IMR-90 (cell line): ENCODE data around the gene ITGB2. TPM values are rescaled to one million over a fixed set of nuclear protein-coding genes. Genes with fewer than 3 reads are reported as not detected.
A peak's percentile ranks its signal among the peaks of the same experiment; 100 is the strongest.

Source experiments
- ATAC-seq: fragments of 200-7000 bp; cut with Tn5 transposase; 2 replicates; pipeline ENCODE4 v1.9.1; 2020; ENCODE audit warnings: low read depth, mild to moderate bottlenecking, moderate library complexity
- BruUV-seq: library from RNA; stranded (reverse); fragments of 400-500 nt; replicated peaks from 2 replicates; lab custom pipeline; 2021; lab: Mats Ljungman, UMichigan
- CTCF ChIA-PET: fragments of 300-600 bp; formaldehyde crosslinking; extraction: SDS; loops from one replicate; lab custom pipeline; 2021; ENCODE audit warnings: antibody characterized with exemption; lab: Yijun Ruan, JAX
- POLR2A ChIA-PET: fragments of 300-600 bp; sonication (Branson Sonifier 250); formaldehyde crosslinking; loops from one replicate; lab custom pipeline; 2022; ENCODE audit warnings: antibody characterized with exemption; ENCODE audit not compliant: unreplicated experiment; lab: Charles Lee
- DNase-seq: peaks from one replicate; pipeline ENCODE4 v3.0.0; 2013
- H2AFZ ChIP-seq: replicated peaks from 2 replicates; pipeline ENCODE3; 2013; ENCODE audit warnings: low read length, mild to moderate bottlenecking; ENCODE audit not compliant: poor library complexity
- H2AK5ac ChIP-seq: 2 replicates; pipeline ENCODE4 v1.6.1; 2013; ENCODE audit warnings: low read depth, low read length, inconsistent platforms
- H2AK9ac ChIP-seq: replicated peaks from 2 replicates; pipeline ENCODE3; 2013; ENCODE audit warnings: mild to moderate bottlenecking, low read depth, low read length, moderate library complexity; ENCODE audit not compliant: poor library complexity
- H2BK120ac ChIP-seq: 2 replicates; pipeline ENCODE4 v1.6.1; 2013; ENCODE audit warnings: low read depth, low read length, inconsistent platforms
- H2BK15ac ChIP-seq: 3 replicates; pipeline ENCODE4 v1.6.1; 2013; ENCODE audit warnings: low read depth, low read length, inconsistent platforms
- H2BK20ac ChIP-seq: 2 replicates; pipeline ENCODE4 v1.6.1; 2013; ENCODE audit warnings: low read depth, mild to moderate bottlenecking, inconsistent platforms, low read length, moderate library complexity
- H2BK5ac ChIP-seq: 2 replicates; pipeline ENCODE4 v1.6.1; 2013; ENCODE audit warnings: mild to moderate bottlenecking, low read depth, low read length, inconsistent platforms; ENCODE audit not compliant: poor library complexity, severe bottlenecking
- H3K14ac ChIP-seq: replicated peaks from 2 replicates; pipeline ENCODE4 v1.6.1; 2013; ENCODE audit warnings: low read depth, low read length, inconsistent platforms
- H3K18ac ChIP-seq: 2 replicates; pipeline ENCODE4 v1.6.1; 2013; ENCODE audit warnings: low read depth, low read length, control low read depth
- H3K23ac ChIP-seq: 2 replicates; pipeline ENCODE4 v1.6.1; 2013; ENCODE audit warnings: low read depth, low read length, inconsistent platforms
- H3K27ac ChIP-seq: 2 replicates; pipeline ENCODE4 v1.5.1; 2013; ENCODE audit warnings: mild to moderate bottlenecking, control low read depth, low read length; ENCODE audit not compliant: insufficient read depth
- H3K27me3 ChIP-seq: 2 replicates; pipeline ENCODE4 v1.6.1; 2013; ENCODE audit warnings: low read length; ENCODE audit not compliant: control insufficient read depth, insufficient read depth
- H3K36me3 ChIP-seq: 2 replicates; pipeline ENCODE4 v1.6.1; 2013; ENCODE audit warnings: low read length, mixed read lengths; ENCODE audit not compliant: control insufficient read depth, insufficient read depth
- H3K4ac ChIP-seq: 2 replicates; pipeline ENCODE4 v1.6.1; 2013; ENCODE audit warnings: low read depth, low read length, inconsistent platforms
- H3K4me1 ChIP-seq: 2 replicates; pipeline ENCODE4 v1.6.1; 2013; ENCODE audit warnings: low read length, mixed read lengths; ENCODE audit not compliant: control insufficient read depth, insufficient read depth
- H3K4me2 ChIP-seq: 2 replicates; pipeline ENCODE4 v1.6.1; 2013; ENCODE audit warnings: low read depth, mild to moderate bottlenecking, control low read depth, low read length, moderate library complexity
- H3K4me3 ChIP-seq: 2 replicates; pipeline ENCODE4 v1.5.1; 2013; ENCODE audit warnings: low read depth, mild to moderate bottlenecking, control low read depth, low read length, moderate library complexity; ENCODE audit not compliant: insufficient read depth
- H3K56ac ChIP-seq: 2 replicates; pipeline ENCODE4 v1.6.1; 2013; ENCODE audit warnings: low read length, inconsistent platforms; ENCODE audit not compliant: insufficient read depth; ENCODE audit errors: extremely low read depth
- H3K79me1 ChIP-seq, 2 experiments: 2 replicates each; pipeline ENCODE4 v1.6.1; 2013; ENCODE audit warnings: low read length in 2 of 2, inconsistent platforms in 1 of 2, low read depth in 1 of 2
- H3K9ac ChIP-seq: 2 replicates; pipeline ENCODE4 v1.6.1; 2013; ENCODE audit warnings: low read depth, low read length, control low read depth
- H3K9me1 ChIP-seq: 2 replicates; pipeline ENCODE4 v1.6.1; 2013; ENCODE audit warnings: low read length, inconsistent platforms; ENCODE audit not compliant: insufficient read depth
- H3K9me3 ChIP-seq: 2 replicates; pipeline ENCODE4 v1.6.1; 2013; ENCODE audit warnings: low read length; ENCODE audit not compliant: control insufficient read depth, insufficient read depth
- H4K20me1 ChIP-seq: 2 replicates; pipeline ENCODE4 v1.6.1; 2013; ENCODE audit warnings: low read length, inconsistent platforms; ENCODE audit not compliant: insufficient read depth
- H4K5ac ChIP-seq: 2 replicates; pipeline ENCODE4 v1.6.1; 2013; ENCODE audit warnings: mild to moderate bottlenecking, low read depth, low read length, control low read depth
- H4K8ac ChIP-seq, 2 experiments: 2 replicates each; pipeline ENCODE4 v1.6.1; 2013; ENCODE audit warnings: low read depth in 2 of 2, low read length in 2 of 2, control low read depth in 1 of 2, inconsistent platforms in 1 of 2
- H4K91ac ChIP-seq: 2 replicates; pipeline ENCODE4 v1.6.1; 2013; ENCODE audit warnings: low read depth, low read length, inconsistent platforms; ENCODE audit not compliant: insufficient read depth
- CEBPB ChIP-seq: IDR thresholded peaks from 2 replicates; pipeline ENCODE4 v1.6.1; 2012; ENCODE audit warnings: low read depth, low read length, improper control_type of control experiment
- MAFK ChIP-seq: IDR thresholded peaks from 2 replicates; pipeline ENCODE4 v1.6.1; 2012; ENCODE audit warnings: low read depth, low read length, improper control_type of control experiment
- MAZ ChIP-seq: IDR thresholded peaks from 2 replicates; pipeline ENCODE4 v1.6.1; 2012; ENCODE audit warnings: low read depth, mild to moderate bottlenecking, low read length, improper control_type of control experiment, moderate library complexity, borderline replicate concordance
- NFE2L2 ChIP-seq: fragments of 150-350 bp; IDR thresholded peaks from 2 replicates; pipeline ENCODE4 v1.6.1; 2016; ENCODE audit warnings: low read depth, mild to moderate bottlenecking, low read length
- RCOR1 ChIP-seq: IDR thresholded peaks from 2 replicates; pipeline ENCODE4 v1.6.1; 2012; ENCODE audit warnings: mild to moderate bottlenecking, low read length, improper control_type of control experiment; ENCODE audit not compliant: insufficient replicate concordance
- SMC3 ChIP-seq: fragments of 150-350 bp; IDR thresholded peaks from 2 replicates; pipeline ENCODE4 v1.6.1; 2016; ENCODE audit warnings: low read depth, mild to moderate bottlenecking, antibody characterized with exemption, low read length, moderate library complexity
- WGBS, 2 experiments: methylation state at CpG; one replicate each; pipeline versions ENCODE4 v1.1.5 to v1.1.7; 2013; ENCODE audit warnings: missing lambda C conversion rate in 2 of 2; ENCODE audit not compliant: insufficient read length in 1 of 2; ENCODE audit errors: extremely low coverage in 2 of 2; 5-methylcytosine and 5-hydroxymethylcytosine counted together
- dilution Hi-C: fragments of 300-500 bp; cut with HindIII; formaldehyde crosslinking; loops from one replicate; pipeline ENCODE4 v1.14.3; 2018; ENCODE audit warnings: low sequenced_read_pairs; ENCODE audit not compliant: unreplicated experiment
- in situ Hi-C: fragments of 300-500 bp; cut with MboI; formaldehyde crosslinking; loops from 3 replicates; pipeline ENCODE4 v1.14.3; 2019; ENCODE audit warnings: low sequenced_read_pairs, inconsistent platforms, mixed read lengths
- intact Hi-C: fragments of 100-400 bp; cut with micrococcal nuclease; formaldehyde crosslinking; loops from 2 replicates; pipeline ENCODE4 v1.10.0; 2022
- polyA plus RNA-seq, 3 experiments: library from polyadenylated mRNA; depleted of rRNA; stranded (reverse); fragments of >200 nt; gene quantifications; 2 replicates each; pipeline ENCODE4 v1.2.3, GENCODE V29; 2012; ENCODE audit warnings: low replicate concordance in 1 of 3
- total RNA-seq: library from RNA; depleted of rRNA; stranded (reverse); fragments of >200 nt; gene quantifications from 2 replicates; pipeline ENCODE4 v1.2.3, GENCODE V29; 2012

The ITGB2 gene
- total and polyA plus RNA-seq, 2 of the 4 experiments (the other 2 are of a cell fraction), result 0.14 TPM; not detected in 1

DNA sequence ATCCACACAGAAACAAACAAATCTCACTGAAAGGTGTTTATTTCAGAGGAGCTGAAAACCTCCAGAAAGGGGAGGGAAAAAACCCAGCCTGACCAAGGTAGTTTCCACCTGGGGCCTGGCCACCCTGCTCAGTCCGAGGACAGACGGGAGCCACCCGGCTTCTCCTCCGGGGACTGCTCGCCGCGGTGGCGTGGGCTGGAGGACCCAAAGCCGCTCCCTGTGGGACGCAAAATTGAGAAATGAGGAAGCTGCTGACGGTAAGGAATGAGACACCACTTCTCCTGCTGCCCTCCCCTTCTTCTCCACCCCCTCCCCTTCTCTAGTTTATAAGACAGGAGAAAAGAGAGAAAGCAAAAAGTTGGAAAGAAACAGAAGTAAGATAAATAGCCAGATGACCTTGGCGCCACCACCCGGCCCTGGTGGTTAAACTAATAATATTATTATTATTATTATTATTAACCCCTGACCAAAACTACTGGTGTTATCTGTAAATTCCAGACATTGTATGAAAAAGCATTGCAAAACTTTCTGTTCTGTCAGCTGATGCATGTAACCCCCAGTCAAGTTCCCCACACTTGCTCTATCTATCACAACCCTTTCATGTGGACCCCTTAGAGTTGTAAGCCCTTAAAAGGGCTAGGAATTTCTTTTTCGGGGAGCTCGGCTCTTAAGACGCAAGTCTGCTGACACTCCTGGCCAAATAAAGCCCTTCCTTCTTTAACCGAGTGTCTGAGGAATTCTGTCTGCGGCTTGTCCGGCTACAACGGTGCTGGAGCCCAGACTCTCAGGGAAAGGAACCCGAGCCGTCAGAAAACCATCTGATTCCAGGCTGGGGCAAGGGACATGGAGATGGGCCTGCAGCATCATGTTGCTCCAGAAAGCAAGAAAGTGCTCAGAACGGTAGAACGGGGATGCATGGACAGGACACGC is 12.5 kb downstream of the ITGB2 start:
- DNase-seq, result no peak
- H3K9ac ChIP-seq, result no peak overlapping the region
- no peak overlapping the region for H3K56ac ChIP-seq
- H3K4me1 ChIP-seq, result peaks cover 6% of the 10 kb centered on the region; the same call in 1 of the 2 replicates
- no peak overlapping the region for H2BK120ac ChIP-seq
- ChIA-PET CTCF (no interaction called here), POLR2A (no interaction called here)
- no peak for TF ChIP-seq CEBPB
- no peak for TF ChIP-seq SMC3
- no peak for TF ChIP-seq MAFK
- no peak for TF ChIP-seq RCOR1
- TF ChIP-seq MAZ, result peak; percentile 8; the same call in 1 of the 2 replicates
- no peak for TF ChIP-seq NFE2L2
- H3K4me3 ChIP-seq, result no peak overlapping the region
- H3K14ac ChIP-seq, result no peak overlapping the region
- no peak overlapping the region for H3K23ac ChIP-seq
- in situ Hi-C loops, result no loop called here
- H3K4ac ChIP-seq, result no peak overlapping the region
- no peak overlapping the region for H2BK15ac ChIP-seq
- H3K9me3 ChIP-seq, result no peaks in the 10 kb centered on the region
- H4K8ac ChIP-seq, result no peak overlapping the region
- H2AFZ ChIP-seq, result peak overlapping the region; percentile 73
- H3K9me1 ChIP-seq, result peaks cover 6% of the 10 kb centered on the region; the same call in 1 of the 2 replicates
- no peak overlapping the region for H3K18ac ChIP-seq
- H2BK5ac ChIP-seq, result no peak overlapping the region
- no TSS peak for BruUV-seq
- H4K20me1 ChIP-seq, result no peaks in the 10 kb centered on the region
- H2BK20ac ChIP-seq, result no peak overlapping the region
- H3K27me3 ChIP-seq, result peaks cover 83% of the 10 kb centered on the region
- no peak overlapping the region for H4K91ac ChIP-seq
- H3K36me3 ChIP-seq, result no peaks in the 10 kb centered on the region
- dilution Hi-C loops, result no loop called here
- H2AK5ac ChIP-seq, result no peak overlapping the region
- no peaks in the 10 kb centered on the region for H3K79me1 ChIP-seq
- H3K4me2 ChIP-seq, result peak overlapping the region; percentile 54
- ATAC-seq, result peak; percentile 50
- no peak overlapping the region for H2AK9ac ChIP-seq
- no peak overlapping the region for H4K5ac ChIP-seq
- intact Hi-C loops, result no loop called here
- H3K27ac ChIP-seq, result no peak overlapping the region
- 35% methylated on average over 7 of the region's 25 CpGs; no CpG with 5 or more reads in 1 of the 2 experiments for WGBS, 2 experiments
